HG03097 (cell line): ENCODE measurements around the gene TMEM150A.
"Not testable (repeated sequence)": the region's sequence is repeated elsewhere in the genome, so short reads cannot be mapped to it uniquely, and the experiment has no call there.

Experiments
- ATAC-seq: cut with Tn5 transposase; IDR thresholded peaks from one replicate; pipeline ENCODE4 v1.9.1; 2021; ENCODE audit not compliant: unreplicated experiment, low FRiP score

TMEM150A gene

GRCh38 chr2:85577386-85578242 is 24.9 kb downstream of the TMEM150A start, which contains the start of gene VAMP8:
Gene VAMP8, plus strand, starts transcription at chr2:85577586. Its CDS starts 61 bp downstream, at chr2:85577647.
- ATAC-seq: no peak

DNA sequence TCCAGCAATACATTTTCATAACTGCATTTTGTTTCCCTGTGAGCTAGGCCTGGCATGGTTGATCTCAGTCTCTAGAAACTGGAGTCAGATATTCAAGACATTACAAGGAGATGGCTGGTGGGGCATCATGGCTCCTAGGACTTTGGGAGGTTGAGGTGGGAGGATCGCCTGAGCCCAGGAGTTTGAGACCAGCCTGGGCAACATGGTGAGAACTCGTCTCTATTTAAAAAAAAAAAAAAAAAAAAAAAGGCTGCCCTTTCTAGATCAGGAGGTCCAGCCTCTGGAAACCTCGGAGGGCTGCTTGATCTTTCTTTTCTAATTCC is 25.5 kb downstream of the TMEM150A start:
- ATAC-seq: no peak

GRCh38 chr2:85575739-85576138 is 26.8 kb downstream of the TMEM150A start:
- ATAC-seq: no peak

DNA sequence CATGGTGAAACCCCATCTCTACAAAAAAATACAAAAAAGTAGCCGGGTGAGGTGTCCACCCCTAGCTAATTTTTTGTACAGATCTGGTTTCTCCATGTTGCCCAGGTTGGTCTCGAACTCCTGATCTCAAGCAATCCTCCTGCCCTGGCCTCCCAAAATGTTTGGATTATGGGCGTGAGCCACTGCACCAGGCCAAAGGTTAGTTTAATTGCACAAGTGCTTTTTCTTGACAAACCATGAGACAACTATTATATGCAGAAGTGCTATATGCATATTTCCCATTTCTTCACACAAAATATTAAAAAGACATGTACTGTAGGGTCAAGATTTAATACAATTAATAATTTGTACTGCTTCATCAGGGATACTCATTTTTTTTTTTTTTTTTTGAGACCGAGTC is 36.2 kb downstream of the TMEM150A start:
- no peak for ATAC-seq

DNA sequence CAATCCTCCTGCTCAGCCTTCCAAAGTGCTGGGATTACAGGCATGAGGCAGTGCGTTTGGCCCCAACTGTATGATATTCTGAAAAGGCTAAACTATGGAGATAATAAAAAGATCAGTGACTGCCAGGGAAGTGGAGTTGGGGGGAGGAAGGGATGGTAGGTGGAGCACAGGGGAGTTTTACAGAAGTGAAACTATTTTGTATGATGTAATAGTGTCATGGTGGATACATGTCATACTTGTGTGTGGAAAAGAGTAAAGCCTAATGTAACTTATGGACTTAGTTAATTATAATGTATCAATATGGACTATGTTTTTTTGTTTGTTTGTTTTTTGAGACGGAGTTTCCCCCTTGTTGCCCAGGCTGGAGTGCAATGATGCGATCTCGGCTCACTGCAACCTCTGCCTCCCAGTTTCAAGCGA is 38.3 kb downstream of the TMEM150A start:
- no peak for ATAC-seq

DNA sequence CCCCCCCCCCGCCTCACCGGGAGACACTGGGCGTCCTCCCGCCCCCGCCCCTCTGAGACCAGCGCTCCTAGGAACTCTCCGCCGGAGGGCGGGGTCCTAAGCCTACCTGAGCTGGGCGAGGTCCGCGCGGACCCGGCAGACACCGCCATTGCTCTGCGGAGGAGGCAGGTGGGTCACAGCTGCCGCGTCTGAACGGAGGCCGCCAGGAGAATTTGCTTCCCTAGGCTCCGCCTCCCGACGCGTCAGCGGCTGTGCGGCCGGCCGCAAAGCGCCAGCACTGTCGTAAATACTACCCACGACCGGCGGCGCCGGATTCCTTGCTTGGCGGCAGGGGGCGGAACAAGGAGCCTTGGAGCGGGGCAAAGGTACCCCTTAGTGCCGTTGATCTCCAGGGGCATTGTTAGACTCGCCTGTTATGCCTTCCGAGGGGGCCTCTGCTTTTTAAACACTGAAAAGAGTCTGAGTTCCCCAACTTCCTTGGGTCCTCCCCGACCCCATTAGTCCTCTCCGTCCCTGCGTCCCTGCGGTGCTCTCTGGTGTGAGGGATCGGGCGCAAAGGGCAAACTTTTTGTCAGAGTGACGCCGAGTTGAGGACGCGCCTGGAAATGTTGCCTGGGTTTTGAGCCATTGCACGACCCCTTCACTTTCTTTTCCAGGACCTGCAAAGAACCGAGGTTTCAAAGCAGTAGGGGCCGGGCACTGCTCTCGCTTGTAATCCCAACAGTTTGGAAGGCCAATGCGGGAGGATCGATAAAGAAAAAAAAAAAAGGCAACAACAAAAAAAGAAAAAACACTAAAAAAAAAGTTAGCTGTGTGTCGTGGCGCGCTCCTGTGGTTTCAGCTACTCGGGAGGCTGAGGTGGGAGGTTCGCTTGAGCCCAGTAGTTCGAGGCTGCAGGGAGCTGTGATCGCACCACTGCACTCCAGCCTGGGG is 41.0 kb downstream of the TMEM150A start, which contains the start of gene GGCX:
Gene GGCX (minus strand): TSS at position 214 of the 933 bp plus-strand sequence. CDS start 65 bp downstream, at position 149.
- peak; percentile 88 for ATAC-seq

- ATAC-seq: no peak
Observed at GRCh38 chr2:85560812-85561279, 41.7 kb downstream of the TMEM150A start.

DNA sequence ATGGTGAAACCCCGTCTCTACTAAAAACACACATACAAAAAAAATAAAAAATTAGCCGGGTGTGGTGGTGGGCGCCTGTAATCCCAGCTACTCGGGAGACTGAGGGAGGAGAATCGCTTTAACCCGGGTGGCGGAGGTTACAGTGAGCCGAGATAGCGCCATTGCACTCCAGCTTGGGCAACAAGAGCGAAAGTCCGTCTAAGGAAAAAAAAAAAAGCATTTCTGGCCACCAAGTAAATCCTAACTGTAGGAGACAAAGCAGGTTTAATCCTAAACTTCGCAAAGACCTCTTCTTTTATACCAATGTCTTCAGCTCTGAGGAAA is 42.1 kb downstream of the TMEM150A start:
- ATAC-seq: not testable (repeated sequence)

- no peak for ATAC-seq
Observed at GRCh38 chr2:85558160-85558559, 44.3 kb downstream of the TMEM150A start.

GRCh38 chr2:85557130-85557529 is 45.4 kb downstream of the TMEM150A start:
- no peak for ATAC-seq

GRCh38 chr2:85554980-85555612 is 47.4 kb downstream of the TMEM150A start:
- ATAC-seq: no peak

DNA sequence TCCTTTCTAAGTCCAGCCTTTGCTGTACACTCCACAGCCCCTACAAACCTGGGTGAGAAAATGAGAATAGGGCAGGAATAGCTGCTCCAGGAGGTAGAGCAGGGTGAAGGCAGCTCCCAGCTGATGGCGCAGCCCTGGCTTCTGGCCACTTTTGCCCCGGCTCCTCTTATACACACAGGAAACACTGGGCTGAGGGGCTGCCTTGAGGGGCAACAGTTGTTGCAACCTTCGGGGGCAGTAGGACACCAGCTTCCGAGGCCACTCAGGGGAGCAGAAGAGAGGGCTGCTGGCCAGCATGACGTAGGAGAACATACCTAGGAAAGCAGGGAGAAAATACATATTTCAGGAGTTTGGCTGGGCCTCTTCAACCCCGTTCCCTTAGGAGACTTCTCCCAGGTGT is 49.3 kb downstream of the TMEM150A start:
- ATAC-seq: no peak

GRCh38 chr2:85551698-85552678 is 50.5 kb downstream of the TMEM150A start:
- ATAC-seq: no peak

DNA sequence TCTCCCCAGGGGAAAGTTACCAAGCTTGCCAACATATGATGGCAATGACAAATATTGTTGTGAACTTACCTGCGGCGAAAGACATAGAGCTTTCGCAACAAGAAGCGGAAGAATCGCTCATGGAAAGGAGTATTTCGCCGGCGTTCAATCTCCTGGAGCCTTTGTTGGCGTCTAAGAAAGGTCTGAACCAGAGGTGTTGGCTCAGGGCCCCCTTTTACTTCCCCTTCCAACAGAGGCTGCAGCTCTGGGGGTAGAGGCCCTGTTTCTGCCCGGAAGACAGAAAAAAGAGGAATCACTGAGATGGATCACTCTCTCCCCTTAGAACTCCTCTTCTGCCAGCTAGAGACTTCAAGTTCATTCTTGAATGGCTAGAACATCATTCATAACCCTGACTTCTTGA is 52.0 kb downstream of the TMEM150A start:
- no peak for ATAC-seq

DNA sequence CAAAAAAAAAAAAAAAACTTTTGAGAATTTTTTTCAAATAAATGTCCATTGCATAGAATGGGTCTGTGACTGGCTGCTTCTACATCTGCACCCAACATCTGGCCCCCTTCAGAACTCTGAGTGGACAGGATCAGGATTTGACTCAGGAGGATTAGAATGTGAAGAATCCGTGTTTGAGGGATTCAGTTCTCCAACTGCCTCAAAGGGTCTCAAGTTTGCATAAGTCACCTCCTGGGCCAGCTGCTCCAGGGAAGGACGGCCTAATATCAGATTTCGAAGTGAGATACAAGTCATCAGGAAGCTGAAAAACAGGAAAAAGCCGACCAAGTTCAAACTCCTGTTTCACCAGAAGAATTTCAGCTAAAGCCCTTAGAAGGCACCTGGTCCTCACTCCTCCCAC is 52.7 kb downstream of the TMEM150A start:
- ATAC-seq: no peak

DNA sequence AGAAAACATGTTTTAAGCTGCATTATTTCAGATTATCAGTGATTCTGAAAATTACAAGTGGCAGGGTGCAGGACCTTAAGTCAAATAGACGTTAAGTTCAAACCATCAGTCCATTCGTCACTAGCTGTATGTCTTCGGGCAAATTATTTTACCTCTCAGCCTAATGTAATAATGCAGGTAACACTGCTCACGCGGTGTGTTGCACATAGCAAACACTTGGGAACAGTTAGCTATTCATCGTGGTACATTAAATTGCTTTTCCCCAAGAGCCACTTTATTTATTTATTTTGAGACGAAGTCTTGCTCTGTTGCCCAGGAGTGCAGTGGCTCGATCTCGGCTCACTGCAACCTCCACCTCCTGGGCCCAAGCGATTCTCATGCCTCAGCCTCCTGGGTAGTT is 53.4 kb downstream of the TMEM150A start:
- no peak for ATAC-seq

DNA sequence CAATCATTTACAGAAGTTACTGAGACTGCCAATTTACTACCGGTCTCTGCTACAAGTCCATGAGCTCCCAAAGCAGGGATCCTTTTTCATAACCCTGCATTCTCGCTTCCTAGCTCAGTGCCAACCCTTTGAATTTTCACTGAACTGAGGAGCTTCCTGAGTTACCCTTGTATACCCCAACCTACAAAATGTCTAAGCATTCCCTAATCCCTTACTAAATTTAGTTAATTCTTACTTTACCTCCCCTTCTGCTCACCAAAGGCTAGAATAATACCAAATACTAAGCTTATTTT is 53.9 kb downstream of the TMEM150A start:
- no peak for ATAC-seq
